ENCODE results near the gene IGSF23.
"Not testable (repeated sequence)": the region's sequence is repeated elsewhere in the genome, so short reads cannot be mapped to it uniquely, and the experiment has no call there.

Gene IGSF23

GRCh38 chr19:44666852-44667556 is 53.6 kb downstream of the IGSF23 start:
- no peak for DNase-seq (ENCODE audit: low spot score)

- DNase-seq (ENCODE audit: low spot score): no peak
Measured at GRCh38 chr19:44668985-44669764, 55.8 kb downstream of the IGSF23 start.

- DNase-seq (ENCODE audit: low spot score): not testable (repeated sequence)
Measured at GRCh38 chr19:44670027-44670426, 56.7 kb downstream of the IGSF23 start.

- no peak for DNase-seq (ENCODE audit: low spot score)
Measured at GRCh38 chr19:44671400-44671799, 58.0 kb downstream of the IGSF23 start, which contains the start of gene CEACAM19. CEACAM19 (plus strand) TSS chr19:44671482; CDS start chr19:44671932, 450 bp downstream.

- DNase-seq (ENCODE audit: low spot score): no peak
Measured at GRCh38 chr19:44672226-44672625, 58.9 kb downstream of the IGSF23 start.

GRCh38 chr19:44673510-44673909 is 60.1 kb downstream of the IGSF23 start:
- DNase-seq (ENCODE audit: low spot score): no peak

- no peak for DNase-seq (ENCODE audit: low spot score)
Measured at GRCh38 chr19:44675521-44675920, 62.2 kb downstream of the IGSF23 start.

GRCh38 chr19:44677019-44677811 is 63.9 kb downstream of the IGSF23 start:
- peak; percentile 52 for DNase-seq (ENCODE audit: low spot score)

- no peak for DNase-seq (ENCODE audit: low spot score)
Measured at GRCh38 chr19:44680536-44680935, 67.2 kb downstream of the IGSF23 start.

- no peak for DNase-seq (ENCODE audit: low spot score)
Measured at GRCh38 chr19:44681992-44682790, 68.8 kb downstream of the IGSF23 start.

- no peak for DNase-seq (ENCODE audit: low spot score)
Measured at GRCh38 chr19:44682807-44683206, 69.4 kb downstream of the IGSF23 start.

- DNase-seq (ENCODE audit: low spot score): no peak
Measured at GRCh38 chr19:44683434-44684210, 70.3 kb downstream of the IGSF23 start.

GRCh38 chr19:44684396-44684795 is 71.0 kb downstream of the IGSF23 start:
- DNase-seq (ENCODE audit: low spot score): not testable (repeated sequence)

- peak; percentile 68 for DNase-seq (ENCODE audit: low spot score)
Measured at GRCh38 chr19:44684892-44685863, 71.8 kb downstream of the IGSF23 start.

- no peak for DNase-seq (ENCODE audit: low spot score)
Measured at GRCh38 chr19:44685877-44686276, 72.5 kb downstream of the IGSF23 start.
